Gastroesophageal sphincter (tissue), 4 donors: ENCODE results near the gene DSCAML1. TPM values are rescaled to one million over a fixed set of nuclear protein-coding genes. Genes with fewer than 3 reads are reported as not detected.

Experiments
- ATAC-seq: fragments of 150-250 bp; one replicate; pipeline ENCODE4 v1.9.1; 2016; ENCODE audit warnings: mild to moderate bottlenecking, moderate library complexity
- H3K27ac ChIP-seq, 4 donors: fragments of 200-600 bp; sonication (generic) in 3 of 4; 1 replicate in 3 of 4; 2 replicates in 1 of 4; pipeline ENCODE4 v1.5.1; 2016 to 2019
- H3K27me3 ChIP-seq: fragments of 200-600 bp; sonication (generic); one replicate; pipeline ENCODE4 v1.5.1; 2019
- H3K36me3 ChIP-seq, 2 donors: fragments of 200-600 bp; sonication (generic); one replicate each; pipeline ENCODE4 v1.5.1; 2019; ENCODE audit warnings: control low read depth in 1 of 2
- H3K4me1 ChIP-seq, 3 donors: fragments of 200-600 bp; sonication (generic); 1 replicate in 2 of 3; 2 replicates in 1 of 3; pipeline ENCODE4 v1.5.1; 2016 to 2019; ENCODE audit warnings: control low read depth in 2 of 3
- H3K4me3 ChIP-seq, 2 donors: fragments of 200-600 bp; sonication (generic); one replicate each; pipeline ENCODE4 v1.5.1; 2019; ENCODE audit warnings: mild to moderate bottlenecking in 1 of 2, moderate library complexity in 1 of 2
- H3K9me3 ChIP-seq, 3 donors: fragments of 200-600 bp; sonication (generic); one replicate each; pipeline ENCODE4 v1.5.1; 2017 to 2019; ENCODE audit warnings: control low read depth in 2 of 3
- CTCF ChIP-seq, 4 experiments: fragments of 200-600 bp in 2 of 4; fragments of 450-650 bp in 2 of 4; sonication (generic) in 1 of 4; IDR thresholded peaks; one replicate each; pipeline ENCODE4 v1.5.1; 2017 to 2019; ENCODE audit warnings: antibody characterized with exemption in 4 of 4, mild to moderate bottlenecking in 2 of 4, moderate library complexity in 2 of 4
- EP300 ChIP-seq: sonication (generic); formaldehyde crosslinking; IDR thresholded peaks from one replicate; pipeline ENCODE4 v1.6.1; 2017; ENCODE audit warnings: antibody characterized with exemption, mild to moderate bottlenecking
- POLR2A ChIP-seq, 2 donors: fragments of 450-650 bp; IDR thresholded peaks; one replicate each; pipeline ENCODE4 v1.6.1; 2017; ENCODE audit warnings: antibody characterized with exemption in 2 of 2, mild to moderate bottlenecking in 2 of 2, moderate library complexity in 1 of 2
- POLR2AphosphoS5 ChIP-seq: sonication (generic); formaldehyde crosslinking; IDR thresholded peaks from one replicate; pipeline ENCODE4 v1.6.1; 2017; ENCODE audit warnings: antibody characterized with exemption
- WGBS, 2 donors: methylation state at CpG; one replicate each; pipeline ENCODE4 v1.1.5; 2018; ENCODE audit warnings: low coverage in 1 of 2; 5-methylcytosine and 5-hydroxymethylcytosine counted together
- total RNA-seq, 4 donors: library from RNA; depleted of rRNA; stranded (reverse); fragments of >200 nt; gene quantifications; one replicate each; pipeline ENCODE4 v1.1.0, GENCODE V29; 2016

The DSCAML1 gene
- total RNA-seq, 4 donors from 2014 or later = 0.35 to 2.5 (median 0.73) TPM

DNA sequence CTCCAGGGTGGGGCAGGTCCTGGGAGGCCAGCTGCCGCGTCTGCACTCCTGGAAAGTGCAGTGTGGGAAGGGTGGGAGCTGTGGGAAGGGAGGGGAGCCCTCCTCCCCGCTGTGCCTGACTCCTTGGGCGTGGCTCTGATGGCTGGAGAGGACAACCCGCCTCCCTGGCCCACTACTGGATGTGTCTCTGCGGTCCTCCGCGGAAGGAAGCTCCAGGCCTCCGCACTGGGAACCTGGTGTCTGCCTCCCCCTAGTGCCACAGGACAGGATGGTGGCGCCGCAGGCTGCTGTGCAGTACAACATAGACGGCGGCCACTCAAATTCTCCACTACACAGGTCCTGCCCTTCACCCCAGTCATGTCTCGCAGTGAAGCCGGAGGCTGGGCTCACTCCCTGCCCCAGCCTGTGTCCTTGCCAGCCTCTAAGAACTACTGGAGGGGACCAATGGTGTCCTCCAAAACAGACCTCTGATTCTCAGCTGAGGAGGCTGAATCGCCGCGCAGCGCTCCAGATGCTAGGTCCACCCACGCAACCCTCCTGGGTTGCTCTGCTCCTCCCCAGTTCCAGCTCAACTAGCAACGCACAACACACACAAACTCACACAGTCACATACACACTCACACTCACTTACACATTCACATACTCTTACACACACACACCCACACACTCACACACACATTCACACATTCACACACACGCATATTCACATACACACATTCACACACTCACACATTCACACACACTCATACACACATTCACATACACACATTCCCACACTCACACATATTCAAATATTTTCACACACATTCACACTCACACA is 12.4 kb upstream of the DSCAML1 start:
- 38 to 59% methylated on average over 7 to 11 of the region's 22 CpGs for WGBS, 2 donors
- TF ChIP-seq CTCF (IDR thresholded peaks at IDR 0.05) (peak in 3 of 4 experiments; percentile 50 to 64 (median 50)), POLR2AphosphoS5 (no peak), EP300 (no peak)
- H3K4me3 ChIP-seq = no peak overlapping the region
- H3K27me3 ChIP-seq = peaks cover 40% of the 10 kb centered on the region
- ATAC-seq = peak; percentile 80
- H3K27ac ChIP-seq = peak overlapping the region in 3 of 4 donors; percentile 54 to 65 (median 55)
- peaks cover 0 to 20% (median 0%) of the 10 kb centered on the region in 3 donors for H3K4me1 ChIP-seq
- no peaks in the 10 kb centered on the region for H3K36me3 ChIP-seq
- H3K9me3 ChIP-seq = no peaks in the 10 kb centered on the region

- TF ChIP-seq POLR2A (IDR thresholded peaks at IDR 0.05) (no peak), CTCF (IDR thresholded peaks at IDR 0.05) (no peak), EP300 (no peak), POLR2AphosphoS5 (no peak)
- peak overlapping the region in 3 of 4 donors; percentile 54 to 65 (median 55) for H3K27ac ChIP-seq
- 64 to 75% methylated on average over 4 to 9 of the region's 12 CpGs for WGBS, 2 donors
- H3K27me3 ChIP-seq = peaks cover 38% of the 10 kb centered on the region
- H3K4me1 ChIP-seq = peaks cover 0 to 17% (median 0%) of the 10 kb centered on the region in 3 donors
- ATAC-seq = peak; percentile 34
- no peaks in the 10 kb centered on the region for H3K36me3 ChIP-seq
- no peaks in the 10 kb centered on the region for H3K9me3 ChIP-seq
- H3K4me3 ChIP-seq = no peak overlapping the region
Measured at GRCh38 chr11:117808784-117809183, 11.8 kb upstream of the DSCAML1 start.

DNA sequence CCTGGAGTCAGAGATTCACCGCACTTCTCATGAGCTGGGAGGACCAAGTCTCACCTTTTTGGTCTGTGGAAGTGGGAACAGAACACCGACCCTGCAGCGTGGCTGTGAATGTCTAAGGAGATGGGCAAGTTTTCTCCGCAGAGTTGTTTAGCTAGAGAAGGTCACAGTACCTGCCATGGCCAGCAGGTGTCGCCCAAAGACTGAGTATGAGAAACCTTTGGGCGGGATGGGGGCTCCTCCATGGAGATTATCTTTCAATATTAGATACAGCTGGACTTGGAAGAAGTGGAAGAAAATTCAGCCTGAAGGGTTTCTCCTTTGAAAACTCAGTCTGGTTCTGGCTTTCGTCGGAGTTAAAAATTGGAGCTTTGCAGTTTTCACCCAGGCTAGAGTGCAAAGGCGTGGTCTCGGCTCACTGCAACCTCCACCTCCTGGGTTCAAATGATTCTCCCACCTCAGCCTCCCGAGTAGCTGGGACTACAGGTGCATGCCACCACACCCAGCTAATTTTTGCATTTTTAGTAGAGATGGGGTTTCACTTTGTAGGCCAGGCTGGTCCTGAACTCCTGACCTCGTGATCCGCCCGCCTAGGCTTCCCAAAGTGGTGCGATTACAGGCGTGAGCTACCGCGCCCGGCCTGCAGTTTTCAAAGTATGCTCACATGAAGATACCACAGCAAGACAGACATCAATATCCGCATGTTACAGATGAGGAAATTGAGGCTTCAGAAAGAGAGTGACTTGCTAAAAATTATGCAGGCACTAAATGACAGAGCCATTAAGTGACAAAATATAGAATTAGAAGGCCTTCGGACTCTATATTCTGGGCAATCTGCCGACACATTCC is 10.7 kb upstream of the DSCAML1 start:
- Histone ChIP-seq H3K27me3 (peaks cover 38% of the 10 kb centered on the region), H3K9me3 (no peaks in the 10 kb centered on the region), H3K4me3 (no peak overlapping the region), H3K36me3 (no peaks in the 10 kb centered on the region), H3K27ac (no peak overlapping the region), H3K4me1 (peaks cover 0 to 17% (median 0%) of the 10 kb centered on the region in 3 donors)
- ATAC-seq = peak; percentile 50
- WGBS, 2 donors = 21 to 54% methylated on average over 4 to 6 of the region's 22 CpGs
- TF ChIP-seq CTCF (IDR thresholded peaks at IDR 0.05) = peak in 3 of 4 experiments; percentile 84 to 90 (median 90)
- no peak for TF ChIP-seq EP300
- no peak for TF ChIP-seq POLR2A (IDR thresholded peaks at IDR 0.05)
- no peak for TF ChIP-seq POLR2AphosphoS5

- no peak for TF ChIP-seq CTCF (IDR thresholded peaks at IDR 0.05)
- TF ChIP-seq EP300 = no peak
- no peak for ATAC-seq
- 64 to 67% methylated on average over 1 to 5 of the region's 5 CpGs for WGBS, 2 donors
- H3K27me3 ChIP-seq = peaks cover 38% of the 10 kb centered on the region
- H3K9me3 ChIP-seq = no peaks in the 10 kb centered on the region
- no peak overlapping the region for H3K27ac ChIP-seq
- no peak overlapping the region for H3K4me3 ChIP-seq
- no peaks in the 10 kb centered on the region for H3K36me3 ChIP-seq
- peaks cover 0 to 17% (median 0%) of the 10 kb centered on the region in 3 donors for H3K4me1 ChIP-seq
Measured at GRCh38 chr11:117806846-117807245, 9.8 kb upstream of the DSCAML1 start.
